NCI-H345 treated with DMSO at 0.1 percent for 48 hours (cell line): Measurements from ENCODE around the gene ADK.

Experiments used
- DNase-seq: peaks from one replicate; lab custom pipeline; 2025; ENCODE audit not compliant: unreplicated experiment; lab: John Stamatoyannopoulos, UW

The ADK gene

DNA sequence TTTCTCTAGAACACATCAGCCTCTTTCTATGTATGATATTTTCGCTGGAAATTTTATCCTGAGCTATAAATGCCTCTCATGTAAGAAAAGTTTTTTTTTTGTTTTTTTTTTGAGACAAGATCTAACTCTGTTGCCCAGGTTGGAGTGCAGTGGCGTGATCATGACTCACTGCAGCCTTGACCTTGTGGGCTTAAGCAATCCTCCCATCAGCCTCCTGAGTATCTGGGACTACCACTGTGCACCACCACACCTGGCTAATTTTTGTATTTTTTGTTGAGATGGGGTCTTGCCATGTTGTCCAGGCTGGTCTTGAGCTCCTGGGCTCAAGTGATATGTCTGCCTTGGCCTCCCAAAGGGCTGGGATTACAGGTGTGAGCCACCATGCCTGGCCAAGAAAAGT lies 80.4 kb downstream of the ADK start:
- no peak for DNase-seq

DNA sequence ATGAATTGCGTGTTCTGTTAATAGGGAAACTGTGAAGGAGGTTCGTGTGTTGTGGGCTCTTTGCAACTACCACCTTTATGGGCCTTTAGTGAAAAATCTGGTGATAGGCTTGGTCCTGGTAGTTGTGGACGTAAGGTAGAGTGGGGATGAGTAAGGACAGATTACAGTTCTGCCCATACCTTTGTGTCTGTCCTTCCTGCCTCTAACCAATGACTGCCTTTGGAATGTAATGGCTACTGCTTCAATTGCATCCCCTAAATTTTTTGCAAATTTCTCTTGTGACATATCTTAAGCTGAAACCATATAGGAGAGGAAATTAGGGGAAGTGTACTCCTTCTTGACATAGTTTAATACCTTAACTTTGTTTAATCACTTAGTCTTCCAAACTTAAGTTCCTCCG lies 82.3 kb downstream of the ADK start:
- DNase-seq: no peak

DNA sequence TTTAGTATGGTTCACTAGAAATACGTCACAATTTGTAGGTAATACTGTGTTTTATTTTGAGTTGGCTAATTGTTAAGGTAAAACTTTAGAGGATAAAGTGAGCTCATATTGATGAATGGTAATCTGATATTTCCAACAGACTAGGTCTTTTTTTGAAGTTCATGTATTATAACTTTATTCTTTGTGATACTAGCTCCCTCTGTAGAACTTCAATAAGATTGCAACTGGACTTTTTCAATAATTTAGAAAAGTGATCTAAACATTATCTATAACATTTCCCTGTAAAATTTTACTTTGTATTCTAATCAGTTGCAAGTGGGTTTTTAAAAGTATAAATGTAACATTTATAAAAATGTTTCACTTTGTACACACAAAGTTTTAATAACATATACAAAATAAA lies 83.5 kb downstream of the ADK start:
- DNase-seq: no peak

DNA sequence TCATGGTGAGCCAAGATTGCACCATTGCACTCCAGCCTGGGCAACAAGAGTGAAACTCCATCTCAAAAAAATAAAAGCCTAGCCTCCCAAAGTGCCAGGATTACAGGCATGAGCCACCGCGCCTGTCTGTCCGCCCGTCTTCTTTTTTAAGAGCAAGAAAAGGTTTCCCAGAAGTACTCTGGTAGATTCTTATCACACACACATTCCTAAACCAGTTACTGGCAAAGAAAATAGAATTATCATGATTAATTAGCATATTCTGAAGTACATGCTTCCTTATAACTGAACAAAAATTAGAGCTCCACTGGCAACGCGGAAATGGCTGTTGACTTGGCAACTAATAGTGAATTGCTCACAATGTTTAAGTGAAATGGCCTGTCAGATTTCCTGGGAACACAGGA lies 87.0 kb downstream of the ADK start:
- DNase-seq: no peak

DNA sequence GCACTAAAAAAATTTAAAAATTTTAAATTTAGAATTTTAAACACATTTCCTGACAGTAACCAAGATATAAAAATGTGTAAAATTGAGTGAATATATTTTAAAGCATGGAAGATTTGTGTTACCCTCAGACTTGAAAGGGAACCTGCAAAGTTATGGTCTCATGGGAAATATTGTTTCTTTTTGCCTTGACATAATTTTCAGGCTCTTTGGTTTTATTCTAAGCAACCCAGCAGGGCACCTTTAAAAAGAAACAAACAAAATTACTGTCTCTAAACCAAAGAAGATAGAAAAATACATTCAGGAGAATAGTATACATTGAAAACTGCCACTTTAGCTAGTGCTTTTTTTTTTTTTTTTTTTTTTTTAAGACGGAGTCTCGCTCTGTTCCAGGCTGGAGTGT lies 87.5 kb downstream of the ADK start:
- no peak for DNase-seq

DNA sequence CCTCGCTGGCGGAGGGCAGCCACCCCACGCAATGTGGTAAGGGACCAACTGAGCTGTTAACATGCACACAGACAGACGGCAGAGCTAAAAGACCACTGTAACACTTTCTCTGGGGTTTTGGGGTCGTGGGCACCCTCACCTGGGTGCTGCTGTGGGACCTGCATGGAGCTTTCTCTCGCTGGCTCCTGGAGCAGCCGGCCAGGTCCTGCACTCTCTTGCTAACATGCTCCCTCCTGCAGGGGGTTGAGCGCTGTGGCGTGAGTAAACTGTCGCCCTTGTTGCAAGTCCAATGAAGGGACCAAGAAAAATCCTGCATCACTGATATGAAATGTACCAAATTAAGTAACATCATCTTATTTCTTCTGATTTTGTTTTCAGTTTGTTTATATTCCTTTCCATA lies 92.0 kb downstream of the ADK start:
- no peak for DNase-seq

DNA sequence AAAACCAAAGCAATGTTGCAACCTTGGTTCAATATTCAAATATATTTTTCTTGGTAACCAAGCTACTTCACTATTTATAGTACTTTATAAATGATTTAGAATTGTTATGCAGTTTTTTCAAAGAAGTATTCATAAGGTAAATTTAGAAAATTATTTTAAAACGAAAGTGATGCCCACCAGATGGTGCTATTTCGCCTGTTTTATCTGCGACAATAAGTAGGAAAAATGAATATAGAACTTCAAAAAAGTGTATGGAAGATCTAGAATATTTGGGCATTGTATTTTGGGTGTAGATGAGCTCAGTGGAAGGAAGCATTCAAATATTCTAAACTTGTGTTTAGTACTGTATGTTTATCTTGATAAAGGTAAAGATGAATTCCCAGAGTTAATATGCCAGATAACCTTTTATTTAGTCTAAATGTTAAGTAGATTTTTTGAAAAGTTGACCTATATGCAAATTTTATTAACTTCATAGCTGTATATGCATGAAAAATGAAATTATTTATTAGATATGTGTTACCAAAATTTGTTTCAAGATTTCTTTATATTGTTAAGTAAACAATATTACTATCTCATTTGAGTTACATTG lies 93.2 kb downstream of the ADK start:
- DNase-seq: peak; percentile 14

DNA sequence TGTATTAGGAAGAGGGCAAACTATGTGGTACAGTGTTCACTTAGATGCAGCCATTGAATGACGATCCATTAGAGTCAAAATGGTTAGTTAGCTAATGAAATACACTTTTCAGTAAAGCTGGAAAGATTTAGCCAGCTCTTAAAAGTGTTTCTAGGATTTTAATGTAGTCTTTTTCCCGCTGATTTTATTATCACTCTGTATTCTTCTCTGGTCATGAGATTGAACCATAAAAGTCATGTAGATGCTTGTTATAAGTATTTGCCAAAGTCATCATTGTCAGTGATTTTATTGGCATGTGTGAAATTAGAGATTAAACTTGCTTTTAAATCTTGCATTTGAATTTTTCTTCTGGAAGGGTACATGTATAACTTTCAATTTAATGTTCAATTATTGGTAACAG lies 93.8 kb downstream of the ADK start:
- DNase-seq: no peak

DNA sequence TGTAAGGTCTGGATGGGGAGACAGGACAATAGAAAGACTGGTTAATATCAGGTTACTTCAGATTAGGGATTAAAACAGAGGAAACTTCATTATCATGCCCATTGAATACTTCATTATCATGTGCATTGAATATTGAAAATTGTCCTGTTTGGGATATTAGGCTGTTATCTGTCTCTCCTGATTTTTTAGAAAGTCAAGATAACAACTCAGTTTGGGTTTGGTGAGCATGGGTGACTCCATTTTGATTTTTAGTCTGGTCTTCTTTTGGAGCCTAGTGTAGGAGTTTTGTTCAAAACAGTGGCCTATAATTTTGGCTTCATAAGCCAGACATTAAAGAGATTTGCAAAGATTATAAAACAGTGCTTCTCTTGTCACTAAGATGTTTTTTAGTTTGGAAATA lies 95.5 kb downstream of the ADK start:
- no peak for DNase-seq

DNA sequence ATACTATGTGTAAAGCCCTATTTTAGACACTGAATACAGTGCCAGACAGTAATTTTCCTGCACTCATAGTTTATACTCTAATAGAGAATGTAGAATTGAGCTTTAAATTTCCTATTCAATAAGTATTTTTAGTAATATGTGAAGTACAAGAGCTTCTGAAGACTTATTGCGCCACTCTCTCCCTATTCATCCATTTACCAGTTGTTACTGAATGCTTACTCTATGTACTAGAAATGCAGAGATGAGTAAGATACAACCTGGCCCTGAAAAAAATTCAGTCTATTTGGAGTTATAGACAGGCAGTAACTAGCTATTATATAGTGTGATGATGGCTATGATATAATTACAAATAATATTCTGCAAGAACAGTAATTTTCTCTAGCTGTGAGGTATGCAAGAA lies 98.8 kb downstream of the ADK start:
- no peak for DNase-seq

DNA sequence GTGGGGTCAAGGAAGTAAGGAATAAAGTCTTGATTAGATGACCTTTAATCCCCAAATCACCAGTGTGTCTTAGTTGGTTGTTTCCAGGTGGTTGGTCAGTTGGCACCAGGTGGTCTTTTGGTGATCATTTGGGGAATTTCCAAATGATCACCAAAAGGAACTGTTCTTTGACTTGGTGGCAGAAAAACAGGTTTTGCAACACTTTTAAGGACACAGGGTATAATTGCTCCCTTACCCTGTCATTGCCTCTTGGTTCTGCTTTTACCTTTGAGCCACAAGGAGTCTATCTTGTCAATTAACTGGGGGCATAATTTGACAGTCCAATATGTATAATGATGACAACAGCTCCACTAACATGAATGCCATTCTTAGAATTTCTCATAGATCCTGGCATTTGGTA lies 104.2 kb downstream of the ADK start:
- no peak for DNase-seq

DNA sequence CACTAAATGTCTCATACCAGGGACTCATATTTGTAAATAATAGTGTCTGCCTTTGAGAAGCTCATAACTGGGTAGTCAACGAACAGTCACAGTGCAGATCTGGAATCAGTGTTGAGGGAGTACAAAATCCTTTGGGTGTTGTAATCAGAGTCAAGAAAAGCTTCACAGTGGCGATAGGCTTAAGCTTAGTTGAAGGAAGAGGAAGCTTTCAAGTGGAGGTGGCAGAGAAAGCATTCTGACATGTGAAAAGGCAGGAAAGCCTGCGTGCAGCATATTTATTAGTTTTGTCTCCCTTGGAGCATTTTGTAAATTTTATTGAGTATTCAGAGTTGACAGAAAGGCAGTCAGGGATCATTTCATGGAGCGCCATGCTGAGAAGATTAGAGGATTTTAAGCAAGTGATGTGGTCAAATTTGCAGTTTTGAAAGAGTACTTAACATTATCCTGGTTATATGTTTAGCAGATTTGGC lies 104.9 kb downstream of the ADK start:
- no peak for DNase-seq

DNA sequence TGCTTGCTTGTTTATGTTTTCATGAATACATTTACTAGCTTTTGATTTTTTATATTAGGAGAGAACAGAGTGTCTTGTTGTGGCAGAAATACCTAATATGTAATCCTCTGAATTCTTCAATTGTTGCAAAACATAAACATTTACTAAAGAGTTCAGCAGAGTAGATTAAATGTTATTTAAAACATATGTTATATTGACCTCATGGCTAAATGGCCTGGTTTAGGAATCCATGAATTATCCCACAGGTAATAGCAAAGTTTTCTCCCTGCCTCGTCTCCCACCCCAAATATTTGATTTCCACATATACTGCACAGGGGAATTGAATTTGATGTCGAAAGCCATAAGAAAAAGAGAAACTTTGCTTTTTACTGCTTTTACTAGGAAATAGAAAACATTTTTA lies 111.8 kb downstream of the ADK start:
- DNase-seq: no peak

DNA sequence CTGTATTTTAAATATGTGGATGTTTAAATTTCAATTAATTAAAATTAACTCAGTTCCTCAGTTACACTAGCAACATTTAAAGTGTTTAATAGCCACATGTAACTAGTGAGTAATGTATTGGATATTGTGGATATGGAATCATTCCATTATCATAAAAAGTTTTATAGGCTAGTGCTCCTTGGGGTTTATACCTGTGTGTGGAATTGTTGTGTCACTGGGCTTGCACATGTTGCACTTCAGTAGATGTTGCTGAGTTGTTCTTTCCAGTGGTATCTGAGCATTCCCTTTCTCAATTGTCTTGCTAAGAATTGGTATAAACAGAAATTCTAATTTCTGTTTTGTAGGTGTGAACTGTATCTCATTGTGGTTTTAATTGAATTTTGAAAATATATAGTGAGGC lies 113.0 kb downstream of the ADK start:
- no peak for DNase-seq

DNA sequence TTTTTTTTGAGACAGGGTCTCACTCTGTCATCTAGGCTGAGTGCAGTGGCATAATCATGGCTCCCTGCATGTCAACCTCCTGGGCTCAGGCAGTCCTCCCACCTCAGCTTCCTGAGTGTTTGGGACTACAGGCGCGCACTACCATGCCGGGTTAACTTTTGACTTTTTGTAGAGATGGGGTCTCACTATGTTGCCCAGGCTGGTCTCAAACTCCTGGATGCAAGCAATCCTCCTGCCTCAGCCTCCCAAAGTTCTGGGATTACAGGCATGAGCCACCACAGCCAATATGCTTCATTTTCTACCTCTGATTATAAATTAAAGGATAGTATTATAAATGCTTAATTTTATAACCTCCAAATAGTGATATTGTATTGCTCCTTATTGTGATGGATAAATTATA lies 121.3 kb downstream of the ADK start:
- no peak for DNase-seq

DNA sequence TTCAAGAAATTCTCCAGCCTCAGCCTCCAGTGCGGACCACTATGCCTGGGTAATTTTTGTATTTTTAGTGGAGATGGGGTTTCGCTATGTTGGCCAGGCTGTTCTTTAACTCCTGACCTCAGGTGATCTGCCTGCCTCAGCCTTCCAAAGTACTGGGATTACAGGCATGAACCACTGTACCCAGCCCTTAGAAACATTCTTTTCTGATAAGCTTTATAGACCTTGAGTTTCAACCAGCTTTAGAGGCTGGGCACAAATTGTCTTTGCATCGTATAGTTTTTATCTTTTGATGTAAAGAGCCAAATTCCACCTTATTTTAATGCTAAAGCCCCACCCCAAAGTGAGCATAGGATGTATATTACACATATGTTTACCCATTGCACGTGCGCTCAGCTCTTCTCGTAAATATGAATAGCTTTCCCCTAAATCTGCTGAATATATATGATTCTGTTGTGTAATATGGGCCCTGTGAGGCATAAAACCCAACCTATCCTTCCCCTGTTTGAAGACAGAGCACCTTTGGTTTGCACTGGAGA lies 124.8 kb downstream of the ADK start:
- no peak for DNase-seq

DNA sequence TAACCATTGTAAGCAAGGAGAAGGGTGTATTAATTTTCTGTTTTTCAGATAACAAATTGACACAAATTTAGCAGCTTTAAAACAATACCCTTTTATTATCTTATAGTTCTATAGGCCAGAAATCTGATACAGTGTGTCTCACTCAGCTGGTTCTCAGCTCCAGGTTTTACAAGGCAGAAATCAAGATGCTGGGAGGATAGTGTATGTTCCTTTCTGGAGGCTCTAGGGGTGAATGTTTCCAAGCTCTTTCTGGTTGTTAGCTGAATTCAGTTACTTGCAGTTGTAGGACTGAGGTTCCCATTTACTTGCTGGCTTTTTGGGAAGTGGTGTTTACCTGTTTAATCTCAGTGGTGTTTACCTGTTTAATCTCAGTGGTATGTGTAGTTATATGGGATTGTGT lies 125.4 kb downstream of the ADK start:
- no peak for DNase-seq

DNA sequence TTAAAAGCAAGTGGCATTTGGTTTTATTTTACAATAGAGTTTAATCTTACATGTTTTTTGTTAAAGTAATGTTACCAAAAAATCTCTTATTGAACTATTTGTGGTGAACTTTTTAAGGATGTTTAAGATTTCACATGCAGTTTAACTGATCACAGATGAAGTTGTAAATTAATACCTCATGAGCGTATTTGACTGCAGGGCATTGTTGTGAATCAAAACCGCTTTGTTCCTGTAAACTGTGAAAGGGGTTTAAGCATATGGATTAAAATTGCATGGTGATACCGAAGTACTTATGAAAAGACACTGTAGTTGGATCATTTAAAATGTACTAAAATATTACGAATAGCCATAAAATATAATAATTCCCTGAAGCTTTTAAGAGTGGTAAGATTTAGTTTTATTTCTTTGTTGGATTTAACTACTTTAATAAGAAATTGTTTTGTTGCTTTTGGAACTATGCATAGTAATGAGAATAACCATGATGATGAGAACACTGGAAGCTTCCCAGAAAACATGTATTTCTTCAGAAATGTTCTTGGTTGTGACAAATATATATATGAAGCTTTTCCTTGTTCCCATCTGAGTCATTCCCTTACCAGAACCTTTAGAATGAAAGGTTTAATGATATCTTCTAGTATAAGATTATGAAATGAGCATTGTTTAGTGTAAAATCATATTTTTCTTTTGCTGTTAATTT lies 131.3 kb downstream of the ADK start:
- DNase-seq: no peak

DNA sequence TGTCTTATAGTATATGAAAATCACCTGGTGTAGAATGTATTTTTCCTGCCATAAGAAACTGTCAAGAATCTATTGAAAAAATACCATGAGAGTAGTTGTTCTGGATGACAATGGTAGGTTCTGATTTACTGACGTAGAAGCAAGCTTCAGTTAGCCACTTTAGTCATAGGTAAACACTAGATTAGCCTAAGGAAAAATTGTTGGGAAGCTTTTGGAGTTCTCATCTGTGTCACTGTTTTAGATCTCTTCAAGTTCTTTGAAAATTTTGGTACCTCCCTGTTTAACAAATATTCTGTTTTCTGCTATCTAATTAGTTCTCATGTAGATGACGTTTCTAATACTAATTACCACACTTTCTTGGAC lies 131.8 kb downstream of the ADK start:
- DNase-seq: no peak

DNA sequence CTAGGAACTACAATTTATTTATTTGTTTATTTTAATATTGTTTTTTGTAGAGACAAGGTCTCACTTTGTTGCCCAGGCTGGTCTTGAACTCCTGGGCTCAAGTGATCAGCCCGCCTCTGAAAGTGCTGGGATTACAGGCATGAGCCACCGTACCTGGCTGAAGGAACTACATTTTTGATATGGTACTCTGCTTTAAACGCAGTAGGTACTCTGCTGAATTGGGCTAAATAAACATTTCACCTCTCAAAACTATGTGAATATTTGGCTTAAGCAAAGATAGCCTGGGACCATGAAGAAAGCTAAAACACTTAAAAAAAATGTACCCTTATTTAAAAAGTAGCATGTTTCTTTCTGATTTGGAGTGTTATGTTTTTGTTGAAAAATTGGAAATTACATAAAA lies 138.2 kb downstream of the ADK start:
- DNase-seq: no peak

DNA sequence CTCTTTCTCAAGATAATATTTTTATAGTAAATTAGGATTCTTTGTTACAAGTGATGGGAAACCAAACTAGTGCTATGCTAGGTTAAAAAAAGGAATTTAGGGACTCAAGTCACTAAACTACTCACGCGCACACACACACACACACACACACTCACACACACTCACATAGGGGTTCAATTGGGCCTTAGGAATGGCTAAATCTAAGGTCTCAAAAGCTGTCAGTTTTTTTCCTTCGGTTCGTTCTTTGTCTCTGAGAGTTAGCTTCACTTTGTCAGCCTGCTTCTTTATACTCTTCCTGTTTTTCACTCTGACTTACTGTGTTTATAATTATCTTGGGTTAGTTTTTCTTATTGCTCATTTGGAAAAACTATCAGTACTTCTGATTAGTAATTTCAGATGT lies 138.9 kb downstream of the ADK start:
- no peak for DNase-seq

DNA sequence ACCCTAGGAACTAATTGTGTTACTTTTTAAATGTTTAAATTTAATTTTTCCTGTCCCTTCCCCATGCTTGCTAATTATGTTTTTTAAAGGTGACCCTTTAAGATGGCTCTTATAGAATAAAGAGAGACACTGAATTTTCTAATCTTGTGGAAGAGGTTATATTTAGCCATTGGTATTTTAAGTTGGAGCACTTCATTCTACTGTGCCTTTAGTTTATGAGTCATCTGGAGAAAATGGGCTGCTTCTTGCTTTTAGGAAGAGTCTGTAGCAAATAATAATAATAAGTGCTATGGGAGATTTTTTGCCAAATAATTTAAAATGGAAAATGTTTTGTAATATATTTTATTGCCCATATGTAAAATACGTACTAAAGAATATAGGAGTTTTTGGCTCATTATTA lies 139.7 kb downstream of the ADK start:
- DNase-seq: no peak

DNA sequence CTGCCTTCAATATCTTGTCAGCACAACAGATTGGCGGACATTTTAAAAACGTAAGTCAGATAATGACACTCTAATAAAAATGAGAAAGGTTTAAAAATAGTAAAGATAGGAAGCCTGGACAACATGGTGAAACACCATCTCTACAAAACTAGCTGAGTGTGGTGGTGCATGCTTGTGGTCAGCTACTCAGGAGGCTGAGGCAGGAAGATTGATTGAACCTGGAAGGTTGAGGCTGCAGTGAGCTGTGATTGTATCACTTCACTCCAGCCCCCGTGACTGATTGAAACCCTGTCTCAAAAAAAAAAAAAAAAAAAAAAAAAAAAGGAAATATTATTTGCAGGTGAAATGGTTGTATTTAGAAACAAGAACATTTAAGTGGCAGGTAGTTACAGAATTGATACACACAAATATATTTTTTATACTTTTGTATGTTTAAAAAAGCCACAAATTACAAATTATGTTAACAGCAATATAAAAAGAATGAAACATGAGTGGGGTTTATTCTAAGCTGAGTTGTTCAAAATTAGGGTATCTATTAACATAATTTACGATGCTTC lies 141.9 kb downstream of the ADK start:
- DNase-seq: no peak
